ENCODE data around the gene AFDN.

DNA sequence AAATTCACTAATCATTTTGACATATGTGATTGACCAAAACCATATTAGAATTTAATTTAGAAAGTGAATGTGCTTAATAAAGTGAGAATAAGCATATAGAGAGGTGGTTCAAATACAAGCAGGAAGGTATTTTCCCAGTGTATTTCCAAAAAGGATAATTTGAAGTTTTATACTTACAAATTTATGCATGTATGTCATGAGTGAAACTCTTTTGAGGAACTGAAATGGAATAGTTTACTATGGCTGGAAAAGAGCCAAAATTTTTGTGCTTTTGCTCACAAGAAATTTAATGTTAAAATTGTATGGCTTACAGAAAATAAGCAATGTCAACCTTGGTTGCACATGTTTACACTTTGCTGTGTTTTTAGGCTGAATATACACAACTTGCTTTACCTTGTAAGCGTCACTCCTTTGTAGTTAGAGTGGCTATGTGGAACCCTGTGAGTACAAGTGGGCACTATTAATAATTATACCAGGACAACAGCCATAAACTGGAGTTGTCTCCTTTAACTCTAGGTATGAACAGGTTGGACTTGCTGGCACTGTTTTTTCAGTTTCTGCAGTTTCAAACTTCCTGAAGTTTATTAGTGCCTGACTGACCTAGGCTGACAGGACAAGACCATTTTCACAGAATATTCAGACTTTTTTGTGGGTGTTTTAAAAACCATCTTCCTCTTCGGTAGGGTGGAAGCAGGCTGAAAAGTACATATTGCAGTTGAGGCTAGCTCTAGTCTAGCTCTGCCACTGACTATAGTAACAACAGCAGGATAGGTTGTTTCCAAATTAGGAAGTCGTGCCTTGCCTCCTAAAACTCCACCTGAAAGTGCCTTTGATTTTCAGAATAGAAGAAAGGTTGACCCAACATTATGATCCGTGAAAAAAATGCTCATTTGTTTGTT lies 6.0 kb downstream of the AFDN start:
- TF ChIP-seq, protein P1, sequence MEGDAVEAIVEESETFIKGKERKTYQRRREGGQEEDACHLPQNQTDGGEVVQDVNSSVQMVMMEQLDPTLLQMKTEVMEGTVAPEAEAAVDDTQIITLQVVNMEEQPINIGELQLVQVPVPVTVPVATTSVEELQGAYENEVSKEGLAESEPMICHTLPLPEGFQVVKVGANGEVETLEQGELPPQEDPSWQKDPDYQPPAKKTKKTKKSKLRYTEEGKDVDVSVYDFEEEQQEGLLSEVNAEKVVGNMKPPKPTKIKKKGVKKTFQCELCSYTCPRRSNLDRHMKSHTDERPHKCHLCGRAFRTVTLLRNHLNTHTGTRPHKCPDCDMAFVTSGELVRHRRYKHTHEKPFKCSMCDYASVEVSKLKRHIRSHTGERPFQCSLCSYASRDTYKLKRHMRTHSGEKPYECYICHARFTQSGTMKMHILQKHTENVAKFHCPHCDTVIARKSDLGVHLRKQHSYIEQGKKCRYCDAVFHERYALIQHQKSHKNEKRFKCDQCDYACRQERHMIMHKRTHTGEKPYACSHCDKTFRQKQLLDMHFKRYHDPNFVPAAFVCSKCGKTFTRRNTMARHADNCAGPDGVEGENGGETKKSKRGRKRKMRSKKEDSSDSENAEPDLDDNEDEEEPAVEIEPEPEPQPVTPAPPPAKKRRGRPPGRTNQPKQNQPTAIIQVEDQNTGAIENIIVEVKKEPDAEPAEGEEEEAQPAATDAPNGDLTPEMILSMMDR (IDR thresholded peaks at IDR 0.05; ENCODE audit: insufficient read depth, low read depth, low read length), result no peak
- no peak for TF ChIP-seq EZH2 (IDR thresholded peaks at IDR 0.05; ENCODE audit: insufficient read depth, low read length)

Measured in astrocyte (in vitro differentiated cells and primary cell).